Stomach (tissue), 9 donors: ENCODE results near the gene CRAMP1. TPM values are rescaled to one million over a fixed set of nuclear protein-coding genes. Genes with fewer than 3 reads are reported as not detected.

Experiments
- DNase-seq, 2 donors: peaks; one replicate each; pipeline versions ENCODE4 v3.0.0 to v3.0.0-alpha.2; 2013 to 2019
- H3K27ac ChIP-seq, 5 donors: fragments of 200-600 bp in 4 of 5; sonication (generic) in 4 of 5; one replicate each; pipeline ENCODE4 v1.5.1; 2013 to 2019; ENCODE audit warnings: mild to moderate bottlenecking in 1 of 5, moderate library complexity in 1 of 5
- H3K27me3 ChIP-seq, 3 donors: fragments of 200-600 bp; sonication (generic); one replicate each; pipeline ENCODE4 v1.5.1; 2017 to 2019; ENCODE audit warnings: mixed run types in 1 of 3
- H3K36me3 ChIP-seq, 4 donors: fragments of 200-600 bp; sonication (generic); 1 replicate in 3 of 4; 2 replicates in 1 of 4; pipeline ENCODE4 v1.5.1; 2016 to 2019
- H3K4me1 ChIP-seq, 4 donors: fragments of 200-600 bp; sonication (generic); one replicate each; pipeline ENCODE4 v1.5.1; 2016 to 2019
- H3K4me3 ChIP-seq, 4 donors: fragments of 200-600 bp; sonication (generic) in 3 of 4; one replicate each; pipeline ENCODE4 v1.5.1; 2016 to 2019; ENCODE audit warnings: mild to moderate bottlenecking in 1 of 4
- H3K9me3 ChIP-seq, 4 donors: fragments of 200-600 bp; sonication (generic); one replicate each; pipeline ENCODE4 v1.5.1; 2016 to 2019
- CTCF ChIP-seq, 7 experiments: fragments of 450-650 bp in 4 of 7; fragments of 200-600 bp in 3 of 7; sonication (generic) in 3 of 7; IDR thresholded peaks; one replicate each; pipeline ENCODE4 v1.5.1; 2016 to 2019; ENCODE audit warnings: antibody characterized with exemption in 7 of 7, control low read depth in 2 of 7, mild to moderate bottlenecking in 1 of 7
- EP300 ChIP-seq: sonication (generic); formaldehyde crosslinking; IDR thresholded peaks from one replicate; pipeline ENCODE4 v1.6.1; 2017; ENCODE audit warnings: antibody characterized with exemption
- POLR2A ChIP-seq, 4 donors: fragments of 450-650 bp; IDR thresholded peaks; one replicate each; pipeline ENCODE4 v1.6.1; 2016; ENCODE audit warnings: antibody characterized with exemption in 4 of 4, control low read depth in 2 of 4, mild to moderate bottlenecking in 1 of 4, moderate library complexity in 1 of 4
- POLR2AphosphoS5 ChIP-seq, 3 donors: sonication (generic); formaldehyde crosslinking; IDR thresholded peaks; one replicate each; pipeline ENCODE4 v1.6.1; 2016; ENCODE audit warnings: antibody characterized with exemption in 3 of 3
- WGBS, 5 donors: extraction: QIAGEN DNeasy Blood & Tissue Kit in 3 of 5; methylation state at CpG; one replicate each; pipeline versions ENCODE4 v1.1.5 to v1.1.7; 2013 to 2018; 5-methylcytosine and 5-hydroxymethylcytosine counted together
- intact Hi-C: fragments of 100-400 bp; cut with DNase I; formaldehyde crosslinking; loops from one replicate; pipeline ENCODE4 v1.15.1; 2023; ENCODE audit warnings: low total_unique reads
- polyA plus RNA-seq, 3 donors: library from polyadenylated mRNA; stranded (reverse); fragments of 200-250 nt; gene quantifications; one replicate each; pipeline ENCODE4 v1.2.3, GENCODE V29; 2013
- total RNA-seq, 5 donors: library from RNA; depleted of rRNA; stranded (reverse); fragments of >200 nt; gene quantifications; one replicate each; pipeline versions ENCODE4 v1.1.0 to v1.2.3, GENCODE V29; 2014 to 2016
- donor health status: healthy with polysubstance abuse.
- donor health status: Bipolar disorder and iron deficiency.
- donor health status: healthy.

CRAMP1 gene
- total and polyA plus RNA-seq, 8 donors = 3.4 to 28.1 (median 11.9) TPM

DNA sequence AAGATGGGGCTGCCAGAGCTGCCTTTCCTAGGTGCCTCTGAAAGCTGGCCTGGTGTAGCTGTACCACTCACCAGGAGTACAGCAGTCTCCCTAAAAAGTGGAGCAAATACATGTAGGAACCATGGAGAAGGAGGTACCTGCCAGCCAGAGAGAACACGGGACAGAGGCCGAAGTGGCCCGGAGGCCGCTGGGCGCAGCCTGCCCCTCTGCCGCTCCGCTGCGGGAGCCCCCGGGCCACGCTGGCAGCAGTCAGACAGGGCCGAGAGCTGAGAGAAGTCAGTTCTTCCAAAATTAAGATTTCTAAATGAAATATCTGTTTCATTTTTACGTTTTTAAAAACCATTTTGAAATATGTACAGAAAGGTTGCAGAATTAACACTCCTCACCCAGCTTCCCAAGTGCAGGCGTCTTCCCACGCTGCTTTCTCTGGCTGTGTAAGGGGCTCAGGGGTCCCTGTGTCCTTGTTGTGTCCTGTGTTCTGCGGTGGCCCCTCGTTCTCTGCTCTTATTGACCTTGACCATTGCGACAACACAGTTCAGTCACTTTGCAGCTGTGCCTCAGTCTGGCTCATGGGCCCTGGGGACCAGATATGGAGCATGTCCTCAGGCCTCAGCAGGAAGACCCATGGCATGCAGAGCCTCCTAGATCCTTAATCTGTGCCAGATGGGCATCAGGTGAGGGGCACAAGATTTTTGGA lies 98.8 kb downstream of the CRAMP1 start:
- 86 to 93% (median 91%) methylated on average over 17 of the region's 17 CpGs for WGBS, 5 donors
- H3K9me3 ChIP-seq = no peaks in the 10 kb centered on the region

GRCh38 chr16:1712791-1713261 lies 100.7 kb downstream of the CRAMP1 start:
- H3K27me3 ChIP-seq = no peaks in the 10 kb centered on the region
- H3K36me3 ChIP-seq = peaks cover 0 to 18% (median 3%) of the 10 kb centered on the region in 4 donors
- no peak overlapping the region for H3K27ac ChIP-seq
- H3K4me3 ChIP-seq = no peak overlapping the region
- intact Hi-C loops = no loop called here
- no peak for TF ChIP-seq CTCF (IDR thresholded peaks at IDR 0.05)
- TF ChIP-seq EP300 = no peak
- no peak for TF ChIP-seq POLR2AphosphoS5 (IDR thresholded peaks at IDR 0.05)
- TF ChIP-seq POLR2A (IDR thresholded peaks at IDR 0.05) = no peak
- no peak for DNase-seq
- 76 to 85% (median 81%) methylated on average over 14 of the region's 14 CpGs for WGBS, 5 donors
- peaks cover 10 to 59% (median 29%) of the 10 kb centered on the region in 4 donors for H3K4me1 ChIP-seq
- no peaks in the 10 kb centered on the region for H3K9me3 ChIP-seq

More for the DNA sequence above, 98.8 kb downstream of the CRAMP1 start:
- peaks cover 13 to 72% (median 41%) of the 10 kb centered on the region in 4 donors for H3K4me1 ChIP-seq
- DNase-seq = no peak
- peaks cover 0 to 18% (median 3%) of the 10 kb centered on the region in 4 donors for H3K36me3 ChIP-seq
- intact Hi-C loops = no loop called here
- no peak overlapping the region for H3K27ac ChIP-seq
- H3K27me3 ChIP-seq = no peaks in the 10 kb centered on the region
- H3K4me3 ChIP-seq = no peak overlapping the region
- TF ChIP-seq CTCF (IDR thresholded peaks at IDR 0.05) = no peak
- TF ChIP-seq EP300 = no peak
- TF ChIP-seq POLR2A (IDR thresholded peaks at IDR 0.05) = no peak
- TF ChIP-seq POLR2AphosphoS5 (IDR thresholded peaks at IDR 0.05) = no peak

DNA sequence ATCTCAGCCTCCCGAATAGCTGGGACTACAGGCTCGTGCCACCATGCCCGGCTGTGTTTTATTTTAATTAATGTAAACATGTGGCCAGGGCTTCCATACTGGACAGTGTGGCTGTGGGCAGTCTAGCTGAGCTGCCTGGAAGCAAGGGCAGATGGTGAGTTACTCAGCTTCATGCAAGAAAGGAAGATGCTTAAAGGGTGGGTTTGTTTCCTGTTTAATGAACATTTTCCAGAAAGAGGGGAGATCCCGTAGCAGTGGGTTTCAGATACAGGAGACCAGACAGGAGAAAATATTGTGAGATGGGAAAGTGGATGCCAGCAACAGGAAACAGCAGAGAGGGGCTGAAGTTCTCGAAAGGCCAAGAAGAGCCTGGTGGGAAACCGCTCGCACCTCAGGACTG lies 101.2 kb downstream of the CRAMP1 start:
- Histone ChIP-seq H3K9me3 (no peaks in the 10 kb centered on the region), H3K36me3 (peaks cover 0 to 18% (median 3%) of the 10 kb centered on the region in 4 donors), H3K4me3 (no peak overlapping the region), H3K27ac (no peak overlapping the region), H3K27me3 (no peaks in the 10 kb centered on the region), H3K4me1 (peaks cover 4 to 54% (median 24%) of the 10 kb centered on the region in 4 donors)
- WGBS, 5 donors = 75 to 85% (median 83%) methylated on average over 7 of the region's 7 CpGs
- no peak for DNase-seq
- TF ChIP-seq POLR2A (IDR thresholded peaks at IDR 0.05) (no peak), CTCF (IDR thresholded peaks at IDR 0.05) (no peak), POLR2AphosphoS5 (IDR thresholded peaks at IDR 0.05) (no peak), EP300 (no peak)
- intact Hi-C loops = no loop called here

DNA sequence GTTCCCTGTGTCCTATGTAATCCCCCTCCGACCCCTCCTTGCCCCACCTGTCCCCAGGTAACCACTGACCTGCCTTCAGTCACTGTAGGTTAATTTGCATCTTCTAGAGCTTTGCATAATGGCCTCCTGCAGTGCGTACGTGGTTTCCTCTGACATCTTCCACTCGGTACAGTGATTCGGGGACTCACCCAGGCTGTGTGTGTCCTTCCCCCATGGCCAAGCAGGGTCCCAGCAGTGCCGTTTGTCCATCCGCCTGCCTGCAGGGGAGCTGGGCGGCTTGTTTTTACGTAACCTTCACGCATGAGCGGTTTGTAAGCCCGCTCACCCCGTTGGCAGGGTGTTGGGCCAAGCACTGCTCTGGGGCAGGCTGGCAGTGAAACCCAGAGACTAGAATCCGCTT lies 101.8 kb downstream of the CRAMP1 start:
- intact Hi-C loops = no loop called here
- H3K27me3 ChIP-seq = no peaks in the 10 kb centered on the region
- no peak for DNase-seq
- H3K9me3 ChIP-seq = no peaks in the 10 kb centered on the region
- H3K4me1 ChIP-seq = peaks cover 0 to 48% (median 19%) of the 10 kb centered on the region in 4 donors
- H3K36me3 ChIP-seq = peaks cover 0 to 18% (median 3%) of the 10 kb centered on the region in 4 donors
- no peak for TF ChIP-seq POLR2A (IDR thresholded peaks at IDR 0.05)
- no peak for TF ChIP-seq POLR2AphosphoS5 (IDR thresholded peaks at IDR 0.05)
- TF ChIP-seq CTCF (IDR thresholded peaks at IDR 0.05) = no peak
- no peak for TF ChIP-seq EP300
- 77 to 91% (median 86%) methylated on average over 9 to 14 of the region's 14 CpGs for WGBS, 5 donors
- H3K27ac ChIP-seq = no peak overlapping the region
- no peak overlapping the region for H3K4me3 ChIP-seq
